ENCODE measurements around the gene EFHD1. TPM values are rescaled to one million over a fixed set of nuclear protein-coding genes. Genes with fewer than 3 reads are reported as not detected.

EFHD1 gene
- total RNA-seq, 1 experiment from 2014 or later, result 0.58 TPM

DNA sequence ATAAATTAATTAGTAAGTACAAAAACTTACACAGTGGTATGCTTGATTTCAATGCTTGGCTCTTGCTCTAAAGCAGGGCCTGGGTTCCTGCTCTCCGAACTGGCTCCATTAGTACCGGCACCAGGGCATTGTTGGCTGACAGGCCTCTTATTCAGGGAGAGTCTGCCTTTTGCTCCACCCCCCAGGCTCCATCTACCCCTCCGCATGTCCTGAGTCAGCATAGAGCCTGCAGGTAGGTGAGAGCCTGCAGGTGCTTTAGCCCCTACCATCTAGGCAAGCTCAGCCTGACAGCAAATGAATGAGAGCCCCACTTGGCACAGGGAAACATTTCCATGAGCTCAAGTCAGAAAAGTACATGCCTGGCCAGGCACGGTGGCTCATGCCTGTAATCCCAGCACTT is 35.1 kb upstream of the EFHD1 start:
- Histone ChIP-seq H3K36me3 (ENCODE audit: insufficient read depth, low read length, poor library complexity, severe bottlenecking) (no peaks in the 10 kb centered on the region), H3K9me3 (ENCODE audit: low read depth, low read length, poor library complexity, severe bottlenecking) (no peaks in the 10 kb centered on the region), H3K4me1 (ENCODE audit: insufficient read depth, low read length, poor library complexity, severe bottlenecking) (no peaks in the 10 kb centered on the region), H3K27me3 (replicated peaks; ENCODE audit: insufficient read depth, low read depth, low read length, poor library complexity) (no peaks in the 10 kb centered on the region), H3K27ac (ENCODE audit: low read depth, low read length, poor library complexity, severe bottlenecking) (no peak overlapping the region), H3K4me3 (ENCODE audit: low read depth, low read length, poor library complexity, severe bottlenecking) (no peak overlapping the region)
- no peak for DNase-seq (ENCODE audit: low spot score)
- no TSS peak for BruUV-seq (replicated peaks)
- CTCF ChIA-PET, result no interaction called here
- intact Hi-C loops (cut with micrococcal nuclease; ENCODE audit: unreplicated experiment), result no loop called here
- POLR2A ChIA-PET (ENCODE audit: low non-redundant PET), result no interaction called here
- TF ChIP-seq EZH2 (IDR thresholded peaks at IDR 0.05; ENCODE audit: borderline replicate concordance, low read depth, low read length, poor library complexity, severe bottlenecking), result no peak
- TF ChIP-seq, protein P1, sequence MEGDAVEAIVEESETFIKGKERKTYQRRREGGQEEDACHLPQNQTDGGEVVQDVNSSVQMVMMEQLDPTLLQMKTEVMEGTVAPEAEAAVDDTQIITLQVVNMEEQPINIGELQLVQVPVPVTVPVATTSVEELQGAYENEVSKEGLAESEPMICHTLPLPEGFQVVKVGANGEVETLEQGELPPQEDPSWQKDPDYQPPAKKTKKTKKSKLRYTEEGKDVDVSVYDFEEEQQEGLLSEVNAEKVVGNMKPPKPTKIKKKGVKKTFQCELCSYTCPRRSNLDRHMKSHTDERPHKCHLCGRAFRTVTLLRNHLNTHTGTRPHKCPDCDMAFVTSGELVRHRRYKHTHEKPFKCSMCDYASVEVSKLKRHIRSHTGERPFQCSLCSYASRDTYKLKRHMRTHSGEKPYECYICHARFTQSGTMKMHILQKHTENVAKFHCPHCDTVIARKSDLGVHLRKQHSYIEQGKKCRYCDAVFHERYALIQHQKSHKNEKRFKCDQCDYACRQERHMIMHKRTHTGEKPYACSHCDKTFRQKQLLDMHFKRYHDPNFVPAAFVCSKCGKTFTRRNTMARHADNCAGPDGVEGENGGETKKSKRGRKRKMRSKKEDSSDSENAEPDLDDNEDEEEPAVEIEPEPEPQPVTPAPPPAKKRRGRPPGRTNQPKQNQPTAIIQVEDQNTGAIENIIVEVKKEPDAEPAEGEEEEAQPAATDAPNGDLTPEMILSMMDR (conservative IDR thresholded peaks at IDR 0.05; ENCODE audit: low read depth, low read length), result no peak

DNA sequence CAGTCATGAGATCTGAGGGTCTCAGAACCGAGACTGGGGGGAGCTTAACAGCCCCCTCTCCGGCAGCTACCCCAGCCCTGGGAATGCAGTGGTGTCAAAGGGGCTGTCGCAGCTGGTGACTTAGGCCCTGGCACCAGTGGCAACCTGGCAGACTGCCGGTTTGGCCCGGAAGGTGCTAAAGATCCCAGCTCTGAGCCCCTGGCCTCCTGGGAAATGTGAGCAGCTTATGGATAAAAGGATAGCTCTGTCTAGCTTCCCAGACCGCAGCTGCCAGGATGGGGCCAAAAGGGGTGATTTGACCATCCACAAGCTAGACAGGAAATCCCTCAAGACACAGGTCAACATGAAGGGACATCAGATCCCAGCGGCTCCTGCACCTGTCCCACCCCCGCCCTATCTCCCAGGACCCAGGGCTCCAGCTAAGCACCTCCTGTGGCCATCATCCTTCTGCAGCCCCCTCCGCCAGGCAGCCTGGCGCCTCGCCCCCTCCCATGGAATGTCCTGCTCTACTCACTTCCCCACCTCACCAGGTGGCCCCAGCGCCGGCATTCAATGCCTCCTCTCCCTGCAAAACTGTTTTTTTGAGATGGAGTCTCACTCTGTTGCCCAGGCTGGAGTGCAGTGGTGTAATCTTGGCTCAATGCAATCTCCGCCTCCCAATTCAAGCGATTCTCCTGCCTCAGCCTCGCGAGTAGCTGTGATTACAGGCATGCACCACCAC is 33.2 kb upstream of the EFHD1 start:
- TF ChIP-seq EZH2 (IDR thresholded peaks at IDR 0.05; ENCODE audit: borderline replicate concordance, low read depth, low read length, poor library complexity, severe bottlenecking), result no peak
- TF ChIP-seq, protein P1 (conservative IDR thresholded peaks at IDR 0.05; ENCODE audit: low read depth, low read length), result no peak
- Histone ChIP-seq H3K9me3 (ENCODE audit: low read depth, low read length, poor library complexity, severe bottlenecking) (no peaks in the 10 kb centered on the region), H3K27ac (ENCODE audit: low read depth, low read length, poor library complexity, severe bottlenecking) (no peak overlapping the region), H3K4me1 (ENCODE audit: insufficient read depth, low read length, poor library complexity, severe bottlenecking) (no peaks in the 10 kb centered on the region), H3K4me3 (ENCODE audit: low read depth, low read length, poor library complexity, severe bottlenecking) (no peak overlapping the region), H3K36me3 (ENCODE audit: insufficient read depth, low read length, poor library complexity, severe bottlenecking) (no peaks in the 10 kb centered on the region), H3K27me3 (replicated peaks; ENCODE audit: insufficient read depth, low read depth, low read length, poor library complexity) (no peaks in the 10 kb centered on the region)
- intact Hi-C loops (cut with micrococcal nuclease; ENCODE audit: unreplicated experiment), result loop anchor here (10.0 kb wide), 2 partner anchors 425 to 455 kb away; no protein-coding TSS in a partner anchor
- no peak for DNase-seq (ENCODE audit: low spot score)
- POLR2A ChIA-PET (ENCODE audit: low non-redundant PET), result no interaction called here
- CTCF ChIA-PET, result interaction anchor here (0.6 kb wide), 1 partner anchor 18 kb away, joined by 3 read pairs; no protein-coding TSS in a partner anchor
- no TSS peak for BruUV-seq (replicated peaks)

DNA sequence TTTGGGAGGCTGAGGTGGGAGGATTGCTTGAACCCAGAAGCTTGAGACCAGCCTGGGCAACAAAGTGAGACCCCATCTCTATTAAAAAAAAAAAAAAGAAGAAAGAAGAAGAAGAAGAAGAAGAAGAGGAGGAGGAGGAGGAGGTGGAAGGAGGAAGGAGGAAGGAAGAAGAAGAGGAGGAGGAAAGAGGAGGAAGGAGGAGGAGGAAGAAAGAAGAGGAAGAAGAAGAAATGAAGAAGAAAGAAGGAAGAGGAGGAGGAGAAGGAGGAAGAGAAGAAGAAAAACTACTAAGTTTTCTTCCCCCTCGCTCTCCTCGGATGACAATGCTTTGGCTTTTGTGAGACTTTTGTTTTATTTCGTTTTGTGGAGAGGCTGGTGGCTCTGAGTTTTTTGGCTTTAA is 30.1 kb upstream of the EFHD1 start:
- Histone ChIP-seq H3K36me3 (ENCODE audit: insufficient read depth, low read length, poor library complexity, severe bottlenecking) (no peaks in the 10 kb centered on the region), H3K9me3 (ENCODE audit: low read depth, low read length, poor library complexity, severe bottlenecking) (no peaks in the 10 kb centered on the region), H3K27me3 (replicated peaks; ENCODE audit: insufficient read depth, low read depth, low read length, poor library complexity) (no peaks in the 10 kb centered on the region), H3K4me1 (ENCODE audit: insufficient read depth, low read length, poor library complexity, severe bottlenecking) (no peaks in the 10 kb centered on the region), H3K27ac (ENCODE audit: low read depth, low read length, poor library complexity, severe bottlenecking) (no peak overlapping the region), H3K4me3 (ENCODE audit: low read depth, low read length, poor library complexity, severe bottlenecking) (no peak overlapping the region)
- TF ChIP-seq, protein P1 (conservative IDR thresholded peaks at IDR 0.05; ENCODE audit: low read depth, low read length), result no peak
- TF ChIP-seq EZH2 (IDR thresholded peaks at IDR 0.05; ENCODE audit: borderline replicate concordance, low read depth, low read length, poor library complexity, severe bottlenecking), result no peak
- ChIA-PET CTCF (interaction anchor here (0.7 kb wide), 1 partner anchor 61 kb away, joined by 9 read pairs; no protein-coding TSS in a partner anchor), POLR2A (ENCODE audit: low non-redundant PET) (no interaction called here)
- DNase-seq (ENCODE audit: low spot score), result no peak
- no TSS peak for BruUV-seq (replicated peaks)
- intact Hi-C loops (cut with micrococcal nuclease; ENCODE audit: unreplicated experiment), result loop anchor here (10.0 kb wide), 2 partner anchors 422 to 452 kb away; no protein-coding TSS in a partner anchor
